ENCODE results near the gene PTPMT1.

DNA sequence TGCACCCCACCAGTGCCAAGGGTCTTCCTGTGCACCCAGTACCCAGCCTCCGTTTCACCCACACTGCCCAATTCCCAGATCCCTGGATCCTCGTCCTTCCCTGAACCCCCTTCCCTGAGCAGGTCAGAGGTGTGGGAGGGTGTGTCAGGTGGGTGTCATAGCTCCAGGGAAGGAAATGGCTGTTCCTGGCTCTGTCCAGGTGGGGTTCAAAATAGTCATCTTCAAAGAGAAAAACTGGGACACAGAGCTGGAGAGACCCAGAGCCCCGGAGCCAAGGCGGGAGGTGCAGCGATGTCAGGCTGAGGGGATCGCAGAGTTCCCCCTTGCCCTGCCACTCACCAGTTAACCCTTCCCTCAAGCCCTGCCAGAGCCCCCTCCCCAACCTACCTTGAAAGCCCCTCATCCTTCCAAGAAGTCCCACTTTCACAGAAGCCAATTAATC is 28.1 kb downstream of the PTPMT1 start:
- TF ChIP-seq EZH2phosphoT487 (IDR thresholded peaks at IDR 0.05; ENCODE audit: insufficient read depth, low read depth) (peak; percentile 16; the same call in 1 of the 2 replicates), EZH2 (IDR thresholded peaks at IDR 0.05; ENCODE audit: insufficient read depth, poor library complexity, severe bottlenecking) (no peak)

Data from GM23248 (cell line).